Measurements from ENCODE around the gene SMIM28.

GRCh38 chr6:138427701-138428100 lies 50.0 kb downstream of the SMIM28 start:
- no peak for TF ChIP-seq CTCF (IDR thresholded peaks at IDR 0.05)
- no peak for TF ChIP-seq POLR2A (IDR thresholded peaks at IDR 0.05)
- no peak for TF ChIP-seq EP300 (IDR thresholded peaks at IDR 0.05)

Data from ovary (tissue), 3 donors.